ENCODE data around the gene SLC12A5. TPM values are rescaled to one million over a fixed set of nuclear protein-coding genes. Genes with fewer than 3 reads are reported as not detected.
A peak's percentile ranks its signal among the peaks of the same experiment; 100 is the strongest.

Gene SLC12A5
- total and polyA plus RNA-seq, 2 donors (not counting 1 experiment from before 2014, with no cell fraction given) = 0.27 to 0.50 TPM

- Histone ChIP-seq H4K20me1 (ENCODE audit: control insufficient read depth, extremely low read depth, insufficient read depth, low read length) (no peaks in the 10 kb centered on the region), H3K36me3 (ENCODE audit: control insufficient read depth, insufficient read depth, low read length) (no peaks in the 10 kb centered on the region), H3K79me2 (ENCODE audit: control insufficient read depth, insufficient read depth, low read length) (no peaks in the 10 kb centered on the region), H2AFZ (ENCODE audit: low read length) (no peak overlapping the region), H3K27ac (ENCODE audit: insufficient read depth, low read length) (no peak overlapping the region), H3K4me1 (ENCODE audit: control insufficient read depth, extremely low read depth, insufficient read depth, low read length) (no peaks in the 10 kb centered on the region), H3K27me3 (ENCODE audit: control insufficient read depth, insufficient read depth, low read length) (peaks cover 26% of the 10 kb centered on the region), H3K4me2 (ENCODE audit: extremely low read depth, insufficient read depth, low read length) (no peak overlapping the region), H3K9me3 (ENCODE audit: control insufficient read depth, insufficient read depth, low read depth, low read length) (no peaks in the 10 kb centered on the region), H3K4me3 (replicated peaks in 1 of 4; ENCODE audit: control extremely low read depth in 1 of 4, insufficient read depth in 1 of 4, low read depth in 3 of 4, low read length in 4 of 4) (no peak overlapping the region), H3K9ac (ENCODE audit: insufficient read depth, low read length) (no peak overlapping the region)
- DNase-seq (ENCODE audit: low read depth in 2 of 2) = no peak
- TF ChIP-seq EZH2 (IDR thresholded peaks at IDR 0.05; ENCODE audit: low read length, missing control alignments) (no peak), CTCF (conservative IDR thresholded peaks at IDR 0.05 in 1 of 2, IDR thresholded peaks at IDR 0.05 in 1 of 2; ENCODE audit: low read depth in 1 of 2, low read length in 2 of 2) (no peak)
Measured at GRCh38 chr20:46025376-46025783, 3.6 kb upstream of the SLC12A5 start.

GRCh38 chr20:46027245-46027853, 1.7 kb upstream of the SLC12A5 start:
- H4K20me1 ChIP-seq (ENCODE audit: control insufficient read depth, extremely low read depth, insufficient read depth, low read length) = no peaks in the 10 kb centered on the region
- no peak overlapping the region for H3K4me3 ChIP-seq (replicated peaks in 1 of 4; ENCODE audit: control extremely low read depth in 1 of 4, insufficient read depth in 1 of 4, low read depth in 3 of 4, low read length in 4 of 4)
- peaks cover 29% of the 10 kb centered on the region for H3K27me3 ChIP-seq (ENCODE audit: control insufficient read depth, insufficient read depth, low read length)
- H3K79me2 ChIP-seq (ENCODE audit: control insufficient read depth, insufficient read depth, low read length) = no peaks in the 10 kb centered on the region
- no peaks in the 10 kb centered on the region for H3K9me3 ChIP-seq (ENCODE audit: control insufficient read depth, insufficient read depth, low read depth, low read length)
- no peaks in the 10 kb centered on the region for H3K36me3 ChIP-seq (ENCODE audit: control insufficient read depth, insufficient read depth, low read length)
- no peak overlapping the region for H3K27ac ChIP-seq (ENCODE audit: insufficient read depth, low read length)
- H2AFZ ChIP-seq (ENCODE audit: low read length) = no peak overlapping the region
- peak; percentile 56 to 68 for DNase-seq (ENCODE audit: low read depth in 2 of 2)
- H3K4me1 ChIP-seq (ENCODE audit: control insufficient read depth, extremely low read depth, insufficient read depth, low read length) = no peaks in the 10 kb centered on the region
- no peak for TF ChIP-seq EZH2 (IDR thresholded peaks at IDR 0.05; ENCODE audit: low read length, missing control alignments)
- TF ChIP-seq CTCF (conservative IDR thresholded peaks at IDR 0.05 in 1 of 2, IDR thresholded peaks at IDR 0.05 in 1 of 2; ENCODE audit: low read depth in 1 of 2, low read length in 2 of 2) = no peak
- H3K9ac ChIP-seq (ENCODE audit: insufficient read depth, low read length) = no peak overlapping the region
- H3K4me2 ChIP-seq (ENCODE audit: extremely low read depth, insufficient read depth, low read length) = no peak overlapping the region

- H3K4me2 ChIP-seq (ENCODE audit: extremely low read depth, insufficient read depth, low read length) = no peak overlapping the region
- H4K20me1 ChIP-seq (ENCODE audit: control insufficient read depth, extremely low read depth, insufficient read depth, low read length) = no peaks in the 10 kb centered on the region
- H2AFZ ChIP-seq (ENCODE audit: low read length) = no peak overlapping the region
- no peaks in the 10 kb centered on the region for H3K4me1 ChIP-seq (ENCODE audit: control insufficient read depth, extremely low read depth, insufficient read depth, low read length)
- H3K79me2 ChIP-seq (ENCODE audit: control insufficient read depth, insufficient read depth, low read length) = no peaks in the 10 kb centered on the region
- TF ChIP-seq EZH2 (IDR thresholded peaks at IDR 0.05; ENCODE audit: low read length, missing control alignments) (peak; percentile 13), CTCF (conservative IDR thresholded peaks at IDR 0.05 in 1 of 2, IDR thresholded peaks at IDR 0.05 in 1 of 2; ENCODE audit: low read depth in 1 of 2, low read length in 2 of 2) (no peak)
- H3K36me3 ChIP-seq (ENCODE audit: control insufficient read depth, insufficient read depth, low read length) = no peaks in the 10 kb centered on the region
- no peak for DNase-seq (ENCODE audit: low read depth in 2 of 2)
- no peak overlapping the region for H3K27ac ChIP-seq (ENCODE audit: insufficient read depth, low read length)
- peaks cover 34% of the 10 kb centered on the region for H3K27me3 ChIP-seq (ENCODE audit: control insufficient read depth, insufficient read depth, low read length)
- no peak overlapping the region for H3K4me3 ChIP-seq (replicated peaks in 1 of 4; ENCODE audit: control extremely low read depth in 1 of 4, insufficient read depth in 1 of 4, low read depth in 3 of 4, low read length in 4 of 4)
- no peak overlapping the region for H3K9ac ChIP-seq (ENCODE audit: insufficient read depth, low read length)
- no peaks in the 10 kb centered on the region for H3K9me3 ChIP-seq (ENCODE audit: control insufficient read depth, insufficient read depth, low read depth, low read length)
Measured at GRCh38 chr20:46028110-46028509, 905 bp upstream of the SLC12A5 start.
